Measurements from ENCODE around the gene TMEM132C.

Gene TMEM132C

GRCh38 chr12:128510511-128510910, 243.5 kb downstream of the TMEM132C start:
- DNase-seq, result no peak

GRCh38 chr12:128513331-128513730, 246.4 kb downstream of the TMEM132C start:
- no peak for DNase-seq

- DNase-seq, result no peak
These were observed 246.9 kb downstream of the TMEM132C start for GRCh38 chr12:128513831-128514230.

GRCh38 chr12:128518644-128519043, 251.7 kb downstream of the TMEM132C start:
- DNase-seq, result no peak

- DNase-seq, result no peak
These were observed 252.5 kb downstream of the TMEM132C start for GRCh38 chr12:128519426-128519825.

- DNase-seq, result no peak
These were observed 255.0 kb downstream of the TMEM132C start for GRCh38 chr12:128521981-128522380.

- no peak for DNase-seq
These were observed 257.5 kb downstream of the TMEM132C start for GRCh38 chr12:128524439-128524838.

- DNase-seq, result no peak
These were observed 264.2 kb downstream of the TMEM132C start for GRCh38 chr12:128531170-128531569.

GRCh38 chr12:128534906-128535305, 267.9 kb downstream of the TMEM132C start:
- no peak for DNase-seq

- no peak for DNase-seq
These were observed 269.8 kb downstream of the TMEM132C start for GRCh38 chr12:128536810-128537209.

- no peak for DNase-seq
These were observed 270.7 kb downstream of the TMEM132C start for GRCh38 chr12:128537668-128538067.

GRCh38 chr12:128542844-128543243, 275.9 kb downstream of the TMEM132C start:
- no peak for DNase-seq

- no peak for DNase-seq
These were observed 276.5 kb downstream of the TMEM132C start for GRCh38 chr12:128543460-128543859.

GRCh38 chr12:128543971-128544370, 277.0 kb downstream of the TMEM132C start:
- no peak for DNase-seq

GRCh38 chr12:128548949-128549348, 282.0 kb downstream of the TMEM132C start:
- DNase-seq, result no peak

- no peak for DNase-seq
These were observed 282.7 kb downstream of the TMEM132C start for GRCh38 chr12:128549601-128550218.

- no peak for DNase-seq
These were observed 284.3 kb downstream of the TMEM132C start for GRCh38 chr12:128551266-128551665.

- DNase-seq, result no peak
These were observed 287.8 kb downstream of the TMEM132C start for GRCh38 chr12:128554546-128555304.

- no peak for DNase-seq
These were observed 290.3 kb downstream of the TMEM132C start for GRCh38 chr12:128557231-128557630.

GRCh38 chr12:128564956-128565355, 298.0 kb downstream of the TMEM132C start:
- no peak for DNase-seq

GRCh38 chr12:128567730-128568129, 300.8 kb downstream of the TMEM132C start:
- no peak for DNase-seq

GRCh38 chr12:128570191-128571065, 303.5 kb downstream of the TMEM132C start:
- DNase-seq, result no peak

All from SW 1271 (cell line).